ENCODE results near the gene H2AZ2.
"Not testable (repeated sequence)": the region's sequence is repeated elsewhere in the genome, so short reads cannot be mapped to it uniquely, and the experiment has no call there.

The H2AZ2 gene

DNA sequence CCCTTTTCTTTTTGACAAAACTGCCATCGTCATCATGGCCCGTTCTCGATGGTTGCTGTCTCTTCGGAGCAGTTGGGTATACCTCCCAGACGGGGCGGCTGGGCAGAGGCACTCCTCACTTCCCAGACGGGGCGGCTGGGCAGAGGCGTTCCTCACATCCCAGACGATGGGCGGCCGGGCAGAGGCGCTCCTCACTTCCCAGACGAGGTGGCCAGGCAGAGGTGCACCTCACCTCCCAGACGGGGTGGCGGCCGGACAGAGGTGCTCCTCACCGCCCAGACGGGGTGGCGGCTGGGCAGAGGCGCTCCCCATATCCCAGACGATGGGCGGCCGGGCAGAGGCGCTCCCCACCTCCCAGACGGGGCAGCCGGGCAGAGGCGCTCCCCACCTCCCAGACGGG is 22.9 kb upstream of the H2AZ2 start:
- DNase-seq (ENCODE audit: low read depth) = not testable (repeated sequence)

DNA sequence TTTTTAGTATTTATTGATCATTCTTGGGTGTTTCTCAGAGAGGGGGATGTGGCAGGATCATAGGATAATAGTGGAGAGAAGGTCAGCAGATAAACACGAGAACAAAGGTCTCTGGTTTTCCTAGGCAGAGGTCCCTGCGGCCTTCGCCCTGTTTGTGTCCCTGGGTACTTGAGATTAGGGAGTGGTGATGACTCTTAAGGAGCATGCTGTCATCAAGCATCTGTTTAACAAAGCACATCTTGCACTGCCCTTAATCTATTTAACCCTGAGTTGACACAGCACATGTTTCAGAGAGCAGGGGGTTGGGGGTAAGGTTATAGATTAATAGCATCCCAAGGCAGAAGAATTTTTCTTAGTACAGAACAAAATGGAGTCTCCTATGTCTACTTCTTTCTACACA is 22.4 kb upstream of the H2AZ2 start:
- DNase-seq (ENCODE audit: low read depth) = not testable (repeated sequence)

DNA sequence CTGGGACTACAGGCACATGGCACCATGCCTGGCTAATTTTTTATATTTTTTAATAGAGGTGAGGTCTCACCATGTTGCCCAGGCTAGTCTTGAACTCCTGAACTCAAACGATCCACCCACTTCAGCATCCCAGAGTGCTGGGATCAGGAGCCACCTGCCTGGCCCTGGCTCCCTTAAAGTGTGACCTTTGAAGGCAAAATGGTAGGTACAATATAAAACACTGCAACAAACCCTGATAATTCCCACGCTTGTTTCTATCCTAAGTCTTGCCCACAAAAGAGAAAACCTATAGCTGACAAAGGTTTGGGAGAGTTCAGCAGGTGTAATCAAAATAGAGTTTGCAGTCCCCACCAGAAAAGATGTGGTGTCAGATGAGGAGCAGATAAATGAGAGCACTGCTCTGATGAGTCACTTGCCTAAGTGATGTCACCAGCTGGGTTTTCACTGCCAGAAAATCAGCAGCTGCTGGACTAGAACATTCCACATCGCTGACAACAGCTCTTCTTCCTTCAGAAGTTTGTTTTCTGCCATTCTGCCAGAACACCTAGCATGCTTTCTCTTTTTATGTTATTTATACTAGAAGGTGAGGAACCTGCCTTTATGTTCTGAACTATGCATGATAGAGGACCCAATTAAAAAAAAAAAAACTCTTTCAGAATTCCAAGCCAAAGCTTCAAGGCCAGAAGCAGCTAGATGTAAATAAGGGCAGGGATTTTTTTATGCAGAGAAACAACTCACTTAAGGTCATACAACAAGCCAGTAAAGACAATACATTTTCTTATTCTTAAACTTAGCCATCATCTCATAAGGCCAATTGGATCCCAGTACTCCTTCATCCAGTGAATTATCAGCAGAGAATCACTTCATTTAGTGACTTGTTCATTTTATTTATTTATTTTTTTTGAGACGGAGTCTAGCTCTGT is 19.4 kb upstream of the H2AZ2 start:
- DNase-seq (ENCODE audit: low read depth) = peak; percentile 96

DNA sequence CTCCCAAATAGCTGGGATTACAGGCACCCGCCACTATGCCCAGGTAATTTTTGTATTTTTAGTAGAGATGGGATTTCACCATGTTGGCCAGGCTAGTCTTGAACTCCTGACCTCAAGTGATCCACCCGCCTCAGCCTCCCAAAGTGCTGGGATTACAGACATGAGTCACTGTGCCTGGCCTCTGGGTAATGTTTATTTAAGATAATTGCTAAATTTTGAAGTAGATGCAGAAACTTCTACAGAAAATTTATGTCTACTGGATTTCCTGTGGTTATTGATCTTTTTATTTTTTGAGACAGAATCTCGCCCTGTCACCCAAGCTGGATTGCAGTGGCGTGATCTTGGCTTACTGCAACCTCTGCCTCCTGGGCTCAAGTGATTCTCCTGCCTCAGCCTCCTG is 14.1 kb upstream of the H2AZ2 start:
- DNase-seq (ENCODE audit: low read depth) = peak; percentile 72

DNA sequence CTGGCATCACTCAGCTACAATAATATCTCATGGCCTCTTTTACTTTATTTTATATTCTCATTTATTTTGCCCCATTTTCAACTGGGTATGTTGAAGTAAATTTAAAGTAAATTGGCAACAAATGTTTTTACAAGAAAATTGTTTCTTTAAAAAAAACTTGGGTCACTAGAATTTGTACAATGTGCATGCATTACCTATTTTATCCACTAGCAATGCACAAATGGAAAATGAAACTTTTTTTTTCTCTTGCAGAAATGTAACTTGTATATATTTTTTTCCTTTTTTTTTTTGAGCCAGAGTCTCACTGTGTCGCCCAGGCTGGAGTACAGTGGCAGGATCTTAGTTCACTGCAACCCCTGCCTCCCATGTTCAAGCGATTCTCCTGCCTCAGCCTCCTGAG is 10.3 kb upstream of the H2AZ2 start:
- no peak for DNase-seq (ENCODE audit: low read depth)

DNA sequence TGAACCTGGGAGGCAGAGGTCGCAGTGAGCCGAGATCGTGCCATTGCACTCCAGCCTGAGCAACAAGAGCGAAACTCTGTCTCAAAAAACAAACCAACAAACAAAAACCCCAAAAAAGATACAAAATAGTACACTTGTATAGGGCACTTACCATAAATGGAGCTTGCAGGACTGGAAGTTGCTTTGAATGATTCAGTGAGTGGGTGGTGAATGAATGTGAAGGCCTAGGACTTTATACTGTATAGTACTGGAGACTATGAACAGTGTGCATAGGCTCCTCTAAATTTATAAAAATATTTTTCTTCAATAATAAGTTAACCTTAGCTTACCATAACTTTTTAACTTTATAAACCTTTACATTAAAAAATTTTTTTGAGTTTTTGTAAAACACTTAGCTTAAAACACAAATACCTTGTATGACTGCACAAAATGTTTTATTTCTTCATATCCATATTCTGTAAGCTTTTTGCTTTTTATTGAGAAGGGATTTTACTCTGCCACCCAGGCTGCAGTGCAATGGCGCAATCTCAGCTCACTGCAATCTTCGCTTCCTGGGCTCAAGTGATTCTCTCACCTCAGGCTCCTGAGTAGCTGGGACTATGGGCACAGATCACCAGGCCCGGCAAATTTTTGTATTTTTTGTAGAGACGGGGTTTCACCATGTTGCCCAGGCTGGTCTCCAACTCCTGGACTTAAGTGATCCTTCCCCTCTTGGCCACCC is 6.9 kb upstream of the H2AZ2 start:
- DNase-seq (ENCODE audit: low read depth) = peak; percentile 53

DNA sequence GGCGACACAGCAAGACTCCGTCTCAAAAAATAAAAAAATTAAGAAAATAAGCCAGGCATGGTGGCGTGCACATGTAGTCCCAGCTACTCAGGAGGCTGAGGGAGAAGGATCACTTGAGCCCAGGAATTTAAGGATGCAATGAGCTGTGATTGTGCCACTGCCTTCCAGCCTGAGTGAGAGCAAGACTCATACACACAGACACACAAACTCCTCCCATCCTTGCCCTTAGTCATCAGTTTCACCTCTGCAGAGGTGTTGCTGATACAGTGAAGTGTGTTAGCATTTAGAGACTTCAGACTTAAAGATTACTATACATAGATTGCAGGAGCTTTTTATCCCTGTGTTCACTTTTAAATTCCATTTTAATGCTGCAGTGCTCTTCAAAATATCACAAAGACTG is 5.5 kb upstream of the H2AZ2 start:
- DNase-seq (ENCODE audit: low read depth) = no peak

DNA sequence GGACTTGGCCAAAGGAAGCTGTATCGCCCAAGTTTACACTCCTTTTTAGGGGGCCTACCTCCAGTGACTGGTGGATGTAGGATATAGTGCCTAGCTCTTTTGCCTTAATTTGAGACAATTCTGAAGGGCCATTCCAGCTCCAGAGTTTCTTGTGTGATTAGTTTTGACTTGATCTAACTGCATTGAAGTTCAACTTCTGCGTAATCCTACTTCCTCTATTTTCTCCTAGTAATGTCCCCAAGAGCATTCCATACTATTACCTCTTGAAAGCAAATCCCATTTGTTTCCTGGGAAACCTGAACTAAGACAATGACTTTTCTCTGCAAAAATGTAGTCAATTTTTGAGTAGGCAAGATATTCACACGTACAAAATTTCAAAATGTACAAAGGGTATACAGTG is 4.7 kb upstream of the H2AZ2 start:
- no peak for DNase-seq (ENCODE audit: low read depth)

DNA sequence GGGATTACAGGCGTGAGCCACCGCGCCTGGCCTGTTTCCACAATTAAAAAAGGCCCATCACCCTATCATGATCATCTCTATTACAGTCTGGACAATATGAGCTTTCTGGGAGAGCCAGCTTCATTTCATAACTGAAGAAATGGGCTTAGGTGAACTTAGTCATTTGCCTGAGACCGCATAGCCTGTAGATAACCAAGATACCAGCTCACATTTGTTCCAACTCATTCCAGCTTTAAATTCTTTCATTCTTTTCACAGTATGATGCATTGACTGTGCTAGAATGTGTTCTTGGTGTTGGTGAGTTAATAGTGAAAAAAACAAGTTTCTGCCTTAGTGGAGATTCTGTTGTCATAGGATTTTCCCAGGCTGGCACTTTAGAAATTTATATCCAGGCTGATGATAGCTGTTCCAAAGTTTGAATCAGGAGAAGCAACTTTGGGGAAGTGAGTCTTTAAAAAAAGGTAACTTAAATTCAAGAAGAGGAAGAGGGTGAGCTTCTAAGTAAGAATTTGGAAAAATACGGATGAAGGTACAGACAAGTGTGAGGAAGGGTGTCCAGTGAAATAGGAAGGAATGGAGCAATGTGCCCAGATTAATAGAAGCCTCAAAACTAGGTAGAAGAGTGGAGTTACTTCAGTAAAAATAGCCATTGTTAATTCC is 2.1 kb upstream of the H2AZ2 start:
- DNase-seq (ENCODE audit: low read depth) = peak; percentile 93

DNA sequence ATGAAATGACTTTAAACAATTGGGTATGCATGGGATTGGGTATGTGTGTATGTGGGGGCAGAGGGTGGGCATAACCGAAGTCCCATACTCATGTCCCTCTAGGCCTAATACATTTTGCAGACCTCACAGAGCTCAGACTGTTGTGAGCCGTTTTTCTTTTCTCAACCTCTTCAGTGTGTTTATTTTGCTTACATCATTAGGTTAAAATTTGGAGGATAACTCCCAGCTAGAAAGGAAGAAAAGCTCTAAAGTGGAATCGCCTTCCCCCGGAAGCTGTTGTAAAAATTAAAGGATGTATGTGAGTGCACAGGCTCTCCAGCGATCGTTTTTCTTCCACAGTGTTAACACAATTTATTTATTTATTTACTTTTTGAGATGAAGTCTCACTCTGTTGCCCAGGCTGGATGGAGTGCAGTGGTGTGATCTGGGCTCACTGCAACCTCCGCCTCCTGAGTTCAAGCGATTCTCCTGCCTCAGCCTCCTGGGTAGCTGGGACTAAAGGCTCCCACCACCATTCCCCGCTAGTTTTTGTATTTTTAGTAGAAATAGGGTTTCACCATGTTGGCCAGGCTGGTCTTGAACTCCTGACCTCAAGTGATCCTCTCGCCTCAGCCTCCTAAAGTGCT is 1.5 kb upstream of the H2AZ2 start:
- DNase-seq (ENCODE audit: low read depth) = no peak

DNA sequence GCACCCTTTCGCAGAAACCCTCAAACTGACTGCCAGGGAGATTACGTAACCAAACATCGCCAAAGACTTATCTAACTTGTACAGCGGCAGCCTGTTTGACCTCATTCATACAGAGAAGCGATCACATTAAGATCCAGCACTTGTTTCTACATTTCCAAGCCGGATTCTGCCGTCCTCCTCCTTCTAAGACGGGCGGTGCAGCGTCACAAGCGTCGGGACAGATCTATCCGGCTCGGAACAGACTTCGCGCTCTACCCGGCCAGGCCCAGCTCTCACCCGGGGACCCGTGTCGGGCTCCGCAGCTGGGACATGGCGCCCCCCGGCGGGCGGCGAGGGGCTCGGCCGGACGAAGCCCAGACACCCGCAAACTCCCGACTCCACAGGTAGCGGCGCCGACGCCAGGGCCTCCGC is 373 bp downstream of the H2AZ2 start:
- peak; percentile 83 for DNase-seq (ENCODE audit: low read depth)

DNA sequence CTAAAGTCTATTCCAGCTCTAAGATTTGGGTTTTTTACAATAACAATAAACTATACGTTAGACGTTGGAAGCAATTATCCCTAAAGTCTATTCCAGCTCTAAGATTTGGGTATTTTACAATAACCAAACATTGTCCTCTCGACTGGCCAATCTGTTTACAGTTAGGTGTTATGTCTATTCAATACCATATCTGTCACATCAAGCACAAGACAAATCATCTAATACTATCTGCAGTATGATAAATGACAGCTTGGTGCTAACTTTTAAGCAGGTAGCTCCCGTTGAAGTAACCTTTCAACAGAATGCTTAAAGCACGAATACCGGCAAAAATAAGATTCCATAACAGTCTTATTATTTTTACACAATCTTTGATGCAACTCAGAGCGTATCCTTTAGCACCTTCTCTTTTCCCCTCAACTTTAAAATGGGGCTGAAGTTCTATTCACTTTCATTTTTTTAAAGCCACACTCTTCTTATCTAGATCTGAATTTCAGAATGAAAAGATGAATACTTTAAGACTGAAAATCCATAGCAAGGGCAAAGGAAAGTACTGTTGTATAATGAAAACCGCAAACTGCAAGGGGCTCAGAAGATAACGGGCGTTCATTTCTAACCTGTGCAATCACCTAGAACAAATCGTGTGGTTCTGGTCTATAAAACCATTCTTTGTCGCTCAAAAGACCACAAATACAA is 925 bp downstream of the H2AZ2 start:
- DNase-seq (ENCODE audit: low read depth) = no peak

DNA sequence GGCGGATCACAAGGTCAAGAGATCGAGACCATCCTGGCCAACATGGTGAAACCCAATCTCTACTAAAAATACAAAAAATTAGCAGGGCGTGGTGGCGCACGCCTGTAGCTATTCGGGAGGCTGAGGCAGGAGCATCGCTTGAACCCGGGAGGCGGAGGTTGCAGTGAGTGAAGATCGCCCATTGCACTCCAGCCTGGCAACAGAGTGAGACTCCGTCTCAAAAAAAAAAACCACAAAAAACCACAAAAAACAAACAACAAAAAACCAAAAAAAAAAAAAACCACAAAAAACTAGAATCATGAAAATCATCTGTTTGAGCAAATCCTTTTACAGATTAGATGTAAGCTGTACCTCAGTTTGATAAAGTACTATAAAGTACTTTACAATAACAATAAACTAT is 1.5 kb downstream of the H2AZ2 start:
- DNase-seq (ENCODE audit: low read depth) = not testable (repeated sequence)

DNA sequence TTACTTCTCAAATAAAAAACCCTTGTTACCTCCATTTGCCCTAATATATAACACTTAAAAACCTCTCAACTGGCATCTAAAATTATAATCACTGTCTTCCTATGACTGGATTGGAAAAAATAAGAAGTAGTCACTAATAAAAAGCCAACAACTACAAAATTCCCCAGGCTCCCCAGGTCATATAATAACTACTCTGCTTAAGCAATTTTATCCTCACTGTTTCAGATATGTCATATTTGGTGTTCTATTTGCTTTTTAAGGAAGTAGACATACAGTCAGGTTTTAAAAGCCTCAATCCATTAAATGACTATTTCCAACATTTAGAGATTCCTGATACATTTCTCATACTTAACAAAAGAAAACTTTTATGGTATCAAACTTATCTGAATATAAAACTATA is 2.4 kb downstream of the H2AZ2 start:
- DNase-seq (ENCODE audit: low read depth) = no peak

DNA sequence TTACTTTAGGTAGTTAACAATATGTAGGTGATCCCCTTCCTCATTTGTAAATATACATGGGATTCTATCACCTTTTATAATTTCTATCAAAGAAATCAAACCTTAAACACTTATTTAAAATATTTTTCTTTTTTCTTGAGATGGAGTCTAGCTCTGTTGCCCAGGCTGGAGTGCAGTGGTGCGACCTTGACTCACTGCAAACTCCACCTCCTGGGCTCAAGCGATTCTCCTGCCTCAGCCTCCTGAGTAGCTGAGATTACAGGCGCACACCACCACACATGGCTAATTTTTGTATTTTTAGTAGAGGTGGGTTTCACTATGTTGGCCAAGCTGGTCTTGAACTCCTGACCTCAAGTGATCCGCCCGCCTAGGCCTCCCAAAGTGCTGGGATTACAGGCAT is 4.4 kb downstream of the H2AZ2 start:
- DNase-seq (ENCODE audit: low read depth) = not testable (repeated sequence)

DNA sequence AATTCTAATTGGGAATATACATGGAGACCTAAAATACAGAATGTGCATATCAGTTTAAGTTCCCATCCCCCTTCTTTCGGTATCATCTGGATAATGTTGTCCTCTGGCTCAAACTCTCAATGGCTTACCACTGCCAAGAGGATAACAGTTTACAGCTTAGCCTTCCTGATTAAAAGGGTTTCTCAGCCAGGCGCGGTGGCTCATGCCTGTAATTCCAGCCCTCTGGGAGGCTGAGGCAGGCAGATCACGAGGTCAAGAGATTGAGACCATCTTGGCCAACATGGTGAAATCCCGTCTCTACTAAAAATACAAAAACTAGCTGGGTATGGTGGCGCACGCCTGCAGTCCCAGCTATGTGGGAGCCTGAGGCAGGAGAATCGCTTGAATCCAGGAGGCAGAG is 5.2 kb downstream of the H2AZ2 start:
- not testable (repeated sequence) for DNase-seq (ENCODE audit: low read depth)

DNA sequence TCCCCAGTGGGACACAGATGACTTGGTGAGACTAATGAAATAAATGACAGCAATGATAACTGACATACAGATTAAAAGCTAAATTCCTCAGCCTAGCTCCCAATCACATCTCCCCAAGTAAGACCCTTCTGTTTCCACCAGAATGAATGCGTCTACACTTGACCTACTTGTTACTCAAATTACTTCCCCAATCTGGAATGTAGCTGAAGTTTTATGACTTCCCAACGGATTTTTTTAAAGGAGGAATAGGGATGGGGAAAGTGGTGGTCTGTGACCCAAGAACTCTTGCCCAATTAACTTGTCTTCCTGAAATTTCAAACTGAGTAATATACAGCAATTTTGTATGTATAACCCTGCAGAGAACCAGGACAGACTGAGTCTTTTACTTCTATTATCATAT is 9.1 kb downstream of the H2AZ2 start:
- DNase-seq (ENCODE audit: low read depth) = no peak

DNA sequence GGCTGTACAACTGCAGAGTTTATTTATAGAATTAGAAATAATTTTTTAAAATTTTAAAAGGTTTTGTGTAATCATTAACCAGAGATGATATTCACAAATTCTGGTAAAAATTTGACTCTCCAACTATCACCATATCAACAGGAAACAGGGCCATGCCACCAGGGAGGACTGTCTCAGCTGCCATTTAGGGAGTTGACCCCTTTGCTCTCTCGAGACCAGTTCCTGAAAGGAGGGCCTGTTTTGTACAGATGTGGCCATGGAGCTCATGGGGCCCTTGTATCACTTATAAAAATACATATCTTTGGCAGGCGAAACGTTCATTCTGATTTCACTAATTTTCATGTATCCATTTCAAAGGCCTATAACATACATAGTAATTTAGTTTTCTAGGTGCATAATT is 20.3 kb downstream of the H2AZ2 start:
- no peak for DNase-seq (ENCODE audit: low read depth)

DNA sequence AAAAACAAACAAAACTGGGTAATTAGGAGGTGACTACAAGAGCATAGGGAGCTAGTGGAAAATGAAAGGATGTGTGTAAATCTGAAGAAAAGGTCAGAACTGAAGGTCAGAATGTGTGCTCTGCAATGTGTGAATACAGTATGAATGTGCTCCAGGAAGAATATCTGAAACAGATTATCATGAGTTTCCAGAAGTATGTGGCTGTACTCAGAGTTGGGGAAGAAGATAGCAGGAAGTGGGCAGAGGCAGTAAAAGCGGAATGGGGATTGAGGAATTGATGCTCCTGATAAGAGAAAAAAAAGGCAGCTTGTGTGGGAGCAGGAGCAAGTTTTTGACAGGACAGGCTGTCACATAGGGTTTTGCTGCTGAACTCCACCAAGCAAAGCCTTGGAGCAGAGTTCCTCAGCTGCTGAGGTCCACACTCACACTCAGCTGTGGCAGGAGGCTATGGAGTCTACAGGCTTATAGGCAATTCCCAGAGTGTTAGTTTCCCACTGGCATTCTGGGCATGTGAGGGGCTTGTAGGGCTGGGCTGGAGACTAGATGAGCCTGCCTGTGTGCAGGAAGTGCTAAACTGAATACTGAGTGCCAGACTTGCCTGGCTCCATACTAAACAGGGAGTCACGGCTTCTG is 22.9 kb downstream of the H2AZ2 start:
- DNase-seq (ENCODE audit: low read depth) = no peak

DNA sequence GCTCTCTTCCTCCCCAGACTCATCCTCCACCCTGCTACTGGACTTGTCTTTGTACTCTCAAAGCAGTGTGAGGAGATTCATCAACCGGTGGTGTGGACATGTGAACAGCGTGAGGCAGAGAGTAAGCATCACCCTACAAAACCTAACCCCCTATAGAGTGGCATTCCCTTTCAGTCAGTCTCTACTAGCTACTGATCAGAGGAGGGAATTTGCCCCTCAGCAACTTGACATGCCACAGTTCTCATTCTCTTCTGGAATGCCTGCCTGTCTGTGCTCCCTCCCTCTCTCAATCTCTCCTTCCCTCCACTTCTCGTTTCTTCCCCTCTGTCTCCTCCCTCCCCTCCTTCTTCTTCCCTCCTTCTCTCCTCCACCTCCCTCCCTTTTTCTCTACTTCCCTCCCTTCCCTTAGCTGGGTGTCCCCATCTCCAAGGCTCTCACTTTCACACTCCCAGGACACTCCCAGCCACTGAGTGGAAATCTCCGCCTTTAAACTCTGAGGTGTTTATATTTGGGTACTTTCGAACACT is 24.6 kb downstream of the H2AZ2 start:
- no peak for DNase-seq (ENCODE audit: low read depth)

DNA sequence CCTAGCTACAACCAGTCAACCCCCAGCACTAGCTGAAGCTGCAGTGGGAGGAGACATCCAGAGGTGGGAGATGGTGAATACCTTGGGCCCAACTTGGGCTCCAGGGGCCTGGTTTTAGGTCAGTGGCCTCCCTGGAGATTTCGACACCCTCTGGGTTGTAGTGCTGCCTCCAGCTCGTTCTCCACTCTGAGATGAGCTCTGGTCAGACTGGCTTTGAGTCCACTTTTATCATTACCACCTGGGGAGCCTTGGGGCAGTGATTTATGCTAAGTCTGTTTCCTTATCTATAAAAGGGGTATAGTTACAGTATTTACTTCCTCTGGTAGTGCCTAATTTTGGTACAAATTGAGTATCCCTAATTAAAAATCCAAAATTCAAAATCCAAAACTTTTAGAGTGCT is 28.6 kb downstream of the H2AZ2 start:
- DNase-seq (ENCODE audit: low read depth) = no peak

All from iris pigment epithelial cell (primary cell).